HEK293 (cell line): ENCODE data around the gene MUC12.

Source experiments
- ATF2 ChIP-seq: fragments of 450-650 bp; formaldehyde crosslinking; IDR thresholded peaks from 2 replicates; pipeline ENCODE4 v1.5.1; 2016; ENCODE audit warnings: missing biosample characterization, missing genetic modification characterization, low read depth
- EGR2 ChIP-seq: fragments of 450-650 bp; formaldehyde crosslinking; IDR thresholded peaks from 2 replicates; pipeline ENCODE4 v1.5.1; 2016; ENCODE audit warnings: low read depth, missing biosample characterization, missing genetic modification characterization
- GLIS1 ChIP-seq: fragments of 450-650 bp; formaldehyde crosslinking; IDR thresholded peaks from 2 replicates; pipeline ENCODE4 v1.5.1; 2016; ENCODE audit warnings: missing biosample characterization, missing genetic modification characterization
- HOXC10 ChIP-seq: sonication (generic); formaldehyde crosslinking; IDR thresholded peaks from 2 replicates; pipeline ENCODE4 v1.8.1; 2023; ENCODE audit warnings: mild to moderate bottlenecking, missing genetic modification reagents
- KLF1 ChIP-seq: fragments of 450-650 bp; formaldehyde crosslinking; IDR thresholded peaks from 2 replicates; pipeline ENCODE4 v1.5.1; 2016; ENCODE audit warnings: missing biosample characterization, missing genetic modification characterization
- MYNN ChIP-seq: fragments of 450-650 bp; formaldehyde crosslinking; IDR thresholded peaks from 2 replicates; pipeline ENCODE4 v1.5.1; 2016; ENCODE audit warnings: missing biosample characterization, missing genetic modification characterization, borderline replicate concordance
- MZF1 ChIP-seq: fragments of 450-650 bp; formaldehyde crosslinking; IDR thresholded peaks from 2 replicates; pipeline ENCODE4 v1.5.1; 2017; ENCODE audit warnings: missing biosample characterization, missing genetic modification characterization, borderline replicate concordance
- OVOL3 ChIP-seq: fragments of 450-650 bp; formaldehyde crosslinking; IDR thresholded peaks from 2 replicates; pipeline ENCODE4 v1.5.1; 2016; ENCODE audit warnings: missing biosample characterization, missing genetic modification characterization
- SP3 ChIP-seq: fragments of 450-650 bp; formaldehyde crosslinking; IDR thresholded peaks from 2 replicates; pipeline ENCODE4 v1.5.1; 2016; ENCODE audit warnings: missing biosample characterization, missing genetic modification characterization
- WT1 ChIP-seq: fragments of 450-650 bp; formaldehyde crosslinking; IDR thresholded peaks from 2 replicates; pipeline ENCODE4 v1.5.1; 2016; ENCODE audit warnings: missing biosample characterization, missing genetic modification characterization
- YY1 ChIP-seq: fragments of 450-650 bp; formaldehyde crosslinking; IDR thresholded peaks from 2 replicates; pipeline ENCODE4 v1.5.1; 2018; ENCODE audit warnings: missing biosample characterization, missing genetic modification characterization
- YY2 ChIP-seq: fragments of 450-650 bp; formaldehyde crosslinking; IDR thresholded peaks from 2 replicates; pipeline ENCODE4 v1.5.1; 2016; ENCODE audit warnings: missing biosample characterization, missing genetic modification characterization
- ZIC2 ChIP-seq: fragments of 450-650 bp; formaldehyde crosslinking; IDR thresholded peaks from 2 replicates; pipeline ENCODE4 v1.5.1; 2016; ENCODE audit warnings: missing biosample characterization, missing genetic modification characterization
- ZNF138 ChIP-seq: fragments of 450-650 bp; formaldehyde crosslinking; IDR thresholded peaks from 2 replicates; pipeline ENCODE4 v1.5.1; 2016; ENCODE audit warnings: missing biosample characterization, missing genetic modification characterization, borderline replicate concordance
- ZNF16 ChIP-seq: fragments of 450-650 bp; formaldehyde crosslinking; IDR thresholded peaks from 2 replicates; pipeline ENCODE4 v1.5.1; 2016; ENCODE audit warnings: low read depth, missing biosample characterization, missing genetic modification characterization
- ZNF202 ChIP-seq: fragments of 450-650 bp; formaldehyde crosslinking; IDR thresholded peaks from 2 replicates; pipeline ENCODE4 v1.5.1; 2016; ENCODE audit warnings: missing biosample characterization, missing genetic modification characterization, borderline replicate concordance
- ZNF239 ChIP-seq: fragments of 450-650 bp; formaldehyde crosslinking; IDR thresholded peaks from 2 replicates; pipeline ENCODE4 v1.5.1; 2016; ENCODE audit warnings: missing biosample characterization, missing genetic modification characterization
- ZNF341 ChIP-seq: fragments of 450-650 bp; formaldehyde crosslinking; IDR thresholded peaks from 2 replicates; pipeline ENCODE4; 2016; ENCODE audit warnings: low read depth, missing biosample characterization, missing genetic modification characterization
- ZNF394 ChIP-seq: fragments of 450-650 bp; formaldehyde crosslinking; IDR thresholded peaks from 2 replicates; pipeline ENCODE4 v1.5.1; 2016; ENCODE audit warnings: missing biosample characterization, missing genetic modification characterization, mild to moderate bottlenecking, moderate library complexity, borderline replicate concordance
- ZNF449 ChIP-seq: fragments of 450-650 bp; formaldehyde crosslinking; IDR thresholded peaks from 2 replicates; pipeline ENCODE4 v1.5.1; 2017; ENCODE audit warnings: missing biosample characterization, mild to moderate bottlenecking, missing genetic modification characterization, moderate library complexity
- ZNF561 ChIP-seq: fragments of 450-650 bp; IDR thresholded peaks from 2 replicates; pipeline ENCODE4 v1.5.1; 2018; ENCODE audit warnings: missing biosample characterization, missing genetic modification characterization, borderline replicate concordance
- ZNF580 ChIP-seq: fragments of 450-650 bp; formaldehyde crosslinking; IDR thresholded peaks from 2 replicates; pipeline ENCODE4 v1.5.1; 2016; ENCODE audit warnings: missing biosample characterization, missing genetic modification characterization
- ZNF600 ChIP-seq: fragments of 450-650 bp; formaldehyde crosslinking; IDR thresholded peaks from 2 replicates; pipeline ENCODE4 v1.5.1; 2016; ENCODE audit warnings: missing biosample characterization, missing genetic modification characterization
- ZNF610 ChIP-seq: fragments of 450-650 bp; formaldehyde crosslinking; IDR thresholded peaks from 2 replicates; pipeline ENCODE4 v1.5.1; 2016; ENCODE audit warnings: missing biosample characterization, missing genetic modification characterization, borderline replicate concordance
- ZNF623 ChIP-seq: fragments of 450-650 bp; formaldehyde crosslinking; IDR thresholded peaks from 2 replicates; pipeline ENCODE4 v1.5.1; 2016; ENCODE audit warnings: missing biosample characterization, missing genetic modification characterization
- ZNF626 ChIP-seq: fragments of 450-650 bp; sonication (Bioruptor Pico); formaldehyde crosslinking; IDR thresholded peaks from 2 replicates; pipeline ENCODE4 v1.5.1; 2018; ENCODE audit warnings: missing biosample characterization, missing genetic modification characterization, inconsistent platforms
- ZNF639 ChIP-seq: fragments of 450-650 bp; formaldehyde crosslinking; IDR thresholded peaks from 2 replicates; pipeline ENCODE4 v1.5.1; 2016; ENCODE audit warnings: missing biosample characterization, missing genetic modification characterization
- ZNF664 ChIP-seq: fragments of 450-650 bp; formaldehyde crosslinking; IDR thresholded peaks from 2 replicates; pipeline ENCODE4 v1.5.1; 2016; ENCODE audit warnings: missing biosample characterization, missing genetic modification characterization
- ZNF707 ChIP-seq: fragments of 450-650 bp; formaldehyde crosslinking; IDR thresholded peaks from 2 replicates; pipeline ENCODE4 v1.5.1; 2016; ENCODE audit warnings: missing biosample characterization, missing genetic modification characterization
- ZNF768 ChIP-seq: fragments of 450-650 bp; formaldehyde crosslinking; IDR thresholded peaks from 2 replicates; pipeline ENCODE4 v1.5.1; 2018; ENCODE audit warnings: missing biosample characterization, mild to moderate bottlenecking, missing genetic modification characterization
- ZSCAN30 ChIP-seq: fragments of 450-650 bp; IDR thresholded peaks from 2 replicates; pipeline ENCODE4 v1.5.1; 2018; ENCODE audit warnings: missing biosample characterization, mild to moderate bottlenecking, missing genetic modification characterization, moderate library complexity
- TF ChIP-seq, protein P1 (sequence below): fragments of 450-650 bp; formaldehyde crosslinking; IDR thresholded peaks from 2 replicates; pipeline ENCODE4 v1.5.1; 2016; ENCODE audit warnings: missing biosample characterization, missing genetic modification characterization
- TF ChIP-seq, protein P2 (sequence below): fragments of 450-650 bp; formaldehyde crosslinking; IDR thresholded peaks from 2 replicates; pipeline ENCODE4 v1.5.1; 2016; ENCODE audit warnings: missing biosample characterization, missing genetic modification characterization

The MUC12 gene

DNA sequence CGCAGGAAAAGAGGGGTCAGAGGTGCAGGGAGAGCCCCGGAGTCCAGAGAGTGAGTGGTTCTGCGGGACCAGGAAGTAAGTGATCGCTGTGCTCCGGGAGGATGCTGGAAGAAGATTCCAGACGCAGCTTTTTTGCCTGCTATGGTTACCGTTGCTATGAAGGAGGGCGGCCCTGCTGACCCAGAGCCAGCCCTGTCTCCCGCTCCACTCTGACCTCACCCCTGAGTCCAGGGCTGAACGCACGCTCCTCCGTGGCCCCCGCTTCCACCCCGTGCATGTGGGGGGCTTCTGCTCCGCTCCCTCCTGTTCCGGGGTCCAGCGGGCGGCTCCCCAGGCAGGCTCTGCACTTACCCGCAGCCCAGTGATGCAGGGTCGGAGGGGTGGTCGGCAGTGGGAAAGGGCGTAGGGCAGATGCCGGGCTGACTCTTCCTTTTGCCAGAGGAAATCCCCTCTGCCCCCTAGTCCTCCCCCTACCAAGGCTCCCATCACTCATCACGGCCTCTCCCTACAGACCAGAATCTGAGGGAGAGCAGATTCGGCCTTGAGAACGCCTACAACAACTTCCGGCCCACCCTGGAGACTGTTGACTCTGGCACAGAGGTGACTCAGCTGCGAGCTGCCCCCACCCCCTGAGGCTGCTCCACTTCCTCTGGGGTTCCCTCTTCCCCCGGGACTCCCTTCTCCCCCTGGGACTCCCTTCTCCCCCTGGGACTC lies 47.9 kb downstream of the MUC12 start (continued):
- TF ChIP-seq ZNF239 (tag by site-specific recombination): no peak
- no peak for TF ChIP-seq ZNF626
- peak; percentile 64 for TF ChIP-seq EGR2 (tag by site-specific recombination)
- no peak for TF ChIP-seq ZNF610 (tag by site-specific recombination)
- TF ChIP-seq OVOL3 (tag by site-specific recombination): no peak
- TF ChIP-seq YY2 (tag by site-specific recombination): no peak
- TF ChIP-seq ZNF639 (tag by site-specific recombination): no peak
- TF ChIP-seq ZNF664: no peak
- TF ChIP-seq ZNF341 (tag by site-specific recombination): no peak
- peak; percentile 90; the same call in 1 of the 2 replicates for TF ChIP-seq ZNF600
- no peak for TF ChIP-seq ZNF768
- no peak for TF ChIP-seq ZNF580 (tag by site-specific recombination)
- TF ChIP-seq MYNN: no peak
- TF ChIP-seq ZSCAN30: no peak
- peak; percentile 61 for TF ChIP-seq ZIC2
- TF ChIP-seq ZNF202: no peak
- no peak for TF ChIP-seq ZNF707 (tag by site-specific recombination)
- TF ChIP-seq ZNF623 (tag by site-specific recombination): no peak
- peak; percentile 89; the same call in 1 of the 2 replicates for TF ChIP-seq ZNF394 (tag by site-specific recombination)
- TF ChIP-seq ZNF16: no peak
- TF ChIP-seq ZNF561 (tag by site-specific recombination): no peak
- peak; percentile 79 for TF ChIP-seq KLF1 (tag by site-specific recombination)
- TF ChIP-seq MZF1 (tag by site-specific recombination): no peak
- no peak for TF ChIP-seq ZNF449 (tag by site-specific recombination)
- TF ChIP-seq, protein P1, sequence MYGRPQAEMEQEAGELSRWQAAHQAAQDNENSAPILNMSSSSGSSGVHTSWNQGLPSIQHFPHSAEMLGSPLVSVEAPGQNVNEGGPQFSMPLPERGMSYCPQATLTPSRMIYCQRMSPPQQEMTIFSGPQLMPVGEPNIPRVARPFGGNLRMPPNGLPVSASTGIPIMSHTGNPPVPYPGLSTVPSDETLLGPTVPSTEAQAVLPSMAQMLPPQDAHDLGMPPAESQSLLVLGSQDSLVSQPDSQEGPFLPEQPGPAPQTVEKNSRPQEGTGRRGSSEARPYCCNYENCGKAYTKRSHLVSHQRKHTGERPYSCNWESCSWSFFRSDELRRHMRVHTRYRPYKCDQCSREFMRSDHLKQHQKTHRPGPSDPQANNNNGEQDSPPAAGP: peak; percentile 91
- TF ChIP-seq, protein P2, sequence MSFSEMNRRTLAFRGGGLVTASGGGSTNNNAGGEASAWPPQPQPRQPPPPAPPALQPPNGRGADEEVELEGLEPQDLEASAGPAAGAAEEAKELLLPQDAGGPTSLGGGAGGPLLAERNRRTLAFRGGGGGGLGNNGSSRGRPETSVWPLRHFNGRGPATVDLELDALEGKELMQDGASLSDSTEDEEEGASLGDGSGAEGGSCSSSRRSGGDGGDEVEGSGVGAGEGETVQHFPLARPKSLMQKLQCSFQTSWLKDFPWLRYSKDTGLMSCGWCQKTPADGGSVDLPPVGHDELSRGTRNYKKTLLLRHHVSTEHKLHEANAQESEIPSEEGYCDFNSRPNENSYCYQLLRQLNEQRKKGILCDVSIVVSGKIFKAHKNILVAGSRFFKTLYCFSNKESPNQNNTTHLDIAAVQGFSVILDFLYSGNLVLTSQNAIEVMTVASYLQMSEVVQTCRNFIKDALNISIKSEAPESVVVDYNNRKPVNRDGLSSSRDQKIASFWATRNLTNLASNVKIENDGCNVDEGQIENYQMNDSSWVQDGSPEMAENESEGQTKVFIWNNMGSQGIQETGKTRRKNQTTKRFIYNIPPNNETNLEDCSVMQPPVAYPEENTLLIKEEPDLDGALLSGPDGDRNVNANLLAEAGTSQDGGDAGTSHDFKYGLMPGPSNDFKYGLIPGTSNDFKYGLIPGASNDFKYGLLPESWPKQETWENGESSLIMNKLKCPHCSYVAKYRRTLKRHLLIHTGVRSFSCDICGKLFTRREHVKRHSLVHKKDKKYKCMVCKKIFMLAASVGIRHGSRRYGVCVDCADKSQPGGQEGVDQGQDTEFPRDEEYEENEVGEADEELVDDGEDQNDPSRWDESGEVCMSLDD (tag by site-specific recombination): no peak
- TF ChIP-seq WT1 (tag by site-specific recombination): peak; percentile 65
- TF ChIP-seq YY1 (tag by site-specific recombination): no peak
- TF ChIP-seq SP3: no peak
- TF ChIP-seq ATF2 (tag by site-specific recombination): no peak
- TF ChIP-seq HOXC10 (CRISPR knock-in tag): no peak
- TF ChIP-seq ZNF138 (tag by site-specific recombination): no peak
- TF ChIP-seq GLIS1 (tag by site-specific recombination): peak; percentile 90
